OCI-M1 (cell line): ENCODE measurements around the gene KRTAP15-1.

Source experiments
- DNase-seq: peaks from one replicate; lab custom pipeline; 2025; lab: John Stamatoyannopoulos, UW

Gene KRTAP15-1

GRCh38 chr21:30487336-30487735, 47.3 kb downstream of the KRTAP15-1 start, which contains the start of gene KRTAP19-2:
Gene KRTAP19-2 (minus strand): TSS chr21:30487436. CDS start chr21:30487348, 88 bp downstream.
- no peak for DNase-seq
